Stimulated activated naive CD4-positive, alpha-beta T cell (primary cell): ENCODE data around the gene SLC35D3.
"Not testable (repeated sequence)": the region's sequence is repeated elsewhere in the genome, so short reads cannot be mapped to it uniquely, and the experiment has no call there.

Experiments
- DNase-seq, 6 experiments: peaks; one replicate each; lab custom pipeline; 2025; lab: John Stamatoyannopoulos, UW

SLC35D3 gene

DNA sequence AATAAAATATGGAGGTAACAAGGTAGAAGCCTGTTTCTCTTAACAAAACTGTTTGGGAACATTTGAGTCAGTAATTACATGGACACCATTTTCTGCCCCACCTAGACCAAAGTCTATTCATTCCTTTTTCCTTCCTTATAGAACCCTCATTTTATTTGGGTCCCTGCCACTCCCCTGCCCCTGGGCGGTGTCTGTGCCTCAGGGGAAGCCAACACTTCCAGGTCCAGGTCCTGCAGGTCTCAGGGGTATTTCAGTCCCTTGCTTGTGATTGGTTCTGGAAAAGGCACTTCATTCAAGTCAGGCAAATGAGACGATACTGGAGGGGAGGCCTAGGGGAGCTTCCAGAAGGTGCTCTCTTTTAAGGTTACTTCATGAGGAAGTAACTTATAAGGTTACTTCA lies 42.3 kb downstream of the SLC35D3 start:
- DNase-seq = no peak

GRCh38 chr6:136967876-136968752 lies 46.0 kb downstream of the SLC35D3 start:
- peak in 5 of 6 experiments; percentile 2 to 39 (median 10) for DNase-seq

DNA sequence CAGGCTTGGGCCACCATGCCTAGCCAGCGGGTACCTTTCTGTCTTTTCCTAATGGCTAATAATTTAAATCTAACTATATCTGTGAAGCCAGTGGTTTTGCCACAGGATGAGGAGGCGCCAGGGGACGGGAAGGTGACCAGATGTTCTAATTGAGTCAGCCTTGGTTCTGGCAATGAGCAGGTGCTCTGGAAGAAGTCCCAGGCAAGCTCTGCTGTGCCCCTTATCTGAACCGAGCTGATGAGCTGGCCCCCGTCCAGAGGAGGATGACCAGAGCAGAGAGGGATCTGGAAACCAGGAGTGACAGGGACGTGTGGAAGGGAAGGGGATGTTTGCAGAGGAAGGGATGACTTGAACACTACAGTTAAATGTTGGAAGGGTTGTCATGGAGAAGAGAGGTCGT lies 46.7 kb downstream of the SLC35D3 start:
- no peak for DNase-seq

GRCh38 chr6:136969433-136969832 lies 47.3 kb downstream of the SLC35D3 start:
- DNase-seq = no peak

DNA sequence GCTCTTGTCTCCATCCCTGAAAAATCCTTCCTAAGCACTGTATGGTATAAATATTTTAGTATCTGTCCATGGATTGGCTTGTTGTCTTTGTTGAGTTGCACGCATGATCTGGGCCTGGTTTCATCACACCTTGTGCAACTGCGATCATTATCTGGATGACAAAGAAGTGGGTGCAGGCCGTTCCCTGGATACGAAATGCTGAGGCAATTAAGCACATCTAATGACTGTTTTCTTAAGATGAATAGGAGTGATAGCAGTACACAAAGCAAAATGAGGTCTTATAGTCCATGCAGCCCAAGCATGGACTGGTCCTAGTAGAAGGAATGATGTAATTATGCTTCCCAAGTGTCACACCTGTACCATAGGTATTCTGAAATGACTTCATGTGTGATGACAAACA lies 47.8 kb downstream of the SLC35D3 start:
- no peak for DNase-seq

- no peak for DNase-seq
Observed at GRCh38 chr6:136971609-136972008, 49.5 kb downstream of the SLC35D3 start.

- not testable (repeated sequence) for DNase-seq
Observed at GRCh38 chr6:136973781-136974180, 51.7 kb downstream of the SLC35D3 start.
